SW 1271 (cell line): ENCODE results near the gene RASIP1.

ENCODE experiments used
- DNase-seq, 2 experiments: peaks; one replicate each; lab custom pipeline; 2025; lab: John Stamatoyannopoulos, UW

Gene RASIP1

DNA sequence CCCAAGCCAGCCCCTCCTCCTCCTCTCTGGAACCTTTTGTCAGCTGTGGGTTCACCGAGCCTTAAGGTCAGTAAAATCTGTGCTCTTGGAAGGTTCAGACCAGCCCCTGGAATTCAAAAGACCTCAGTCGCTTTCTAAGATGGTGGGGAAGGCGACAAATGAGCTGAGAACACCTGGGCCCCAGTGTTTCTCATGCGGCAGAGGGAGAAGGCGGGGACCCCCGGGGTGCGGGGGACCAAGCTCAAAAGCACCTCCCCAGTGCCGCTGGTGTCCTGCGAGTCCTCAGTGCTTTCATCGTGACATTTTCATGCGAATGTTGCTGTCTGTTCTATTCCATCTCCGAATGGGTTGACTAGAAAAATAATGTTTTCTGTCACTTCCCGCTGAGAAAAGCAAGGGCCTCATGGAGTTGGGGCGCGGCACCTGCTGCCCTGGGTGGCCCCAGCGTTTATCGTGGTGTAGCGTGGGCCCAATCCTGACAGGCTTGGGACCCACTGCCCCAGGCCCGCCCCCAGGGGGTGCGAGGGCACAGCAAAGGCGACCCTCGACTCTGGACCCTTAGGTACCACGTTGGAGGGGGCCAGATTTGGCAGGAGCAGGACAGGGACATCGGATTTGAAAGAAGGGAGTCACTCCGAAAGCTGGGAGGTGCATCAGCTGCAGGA, 66.8 kb downstream of the RASIP1 start:
- DNase-seq, result no peak

GRCh38 chr19:48672994-48673393, 67.4 kb downstream of the RASIP1 start, which contains the start of gene NTN5:
NTN5 (minus strand) TSS chr19:48673017; CDS start chr19:48670986, 2,031 bp downstream.
- no peak for DNase-seq

GRCh38 chr19:48671446-48671995, 68.9 kb downstream of the RASIP1 start:
- no peak for DNase-seq

- DNase-seq, result no peak
Observed at GRCh38 chr19:48670699-48671445, 69.5 kb downstream of the RASIP1 start.
